Fibroblast of pulmonary artery (primary cell): Measurements from ENCODE around the gene CCT2.

ENCODE experiments used
- DNase-seq: peaks from one replicate; pipeline ENCODE4 v3.0.0-alpha.2; 2010; ENCODE audit warnings: low read depth
- H3K4me3 ChIP-seq: replicated peaks from 2 replicates; pipeline ENCODE4 v1.5.1; 2011; ENCODE audit warnings: low read depth, mild to moderate bottlenecking, control low read depth, low read length, moderate library complexity
- TF ChIP-seq, protein P1 (sequence below): IDR thresholded peaks from 2 replicates; pipeline ENCODE4 v1.5.1; 2011; ENCODE audit warnings: mild to moderate bottlenecking, control low read depth, low read length, inconsistent platforms; ENCODE audit errors: missing control alignments

The CCT2 gene

DNA sequence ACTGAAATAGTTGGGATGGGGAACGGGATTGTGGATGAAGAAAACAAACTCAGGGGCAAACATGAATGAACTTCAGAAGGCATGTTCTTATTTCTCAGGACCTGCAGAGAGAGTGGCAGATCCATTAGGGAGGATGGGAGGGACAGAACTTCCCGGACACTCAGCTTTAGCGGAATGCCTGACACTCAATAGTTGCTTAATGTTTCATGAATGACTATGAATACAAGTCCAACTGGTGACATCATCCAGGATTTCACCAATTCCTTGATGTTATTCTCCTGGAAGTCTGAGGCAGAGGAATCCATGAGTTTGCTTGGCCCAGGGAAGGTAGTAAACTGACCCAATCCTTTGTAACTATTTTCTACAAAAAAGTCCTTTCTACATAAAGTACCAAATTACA is 63.2 kb downstream of the CCT2 start:
- DNase-seq = peak; percentile 97
- no peak overlapping the region for H3K4me3 ChIP-seq
- TF ChIP-seq, protein P1, sequence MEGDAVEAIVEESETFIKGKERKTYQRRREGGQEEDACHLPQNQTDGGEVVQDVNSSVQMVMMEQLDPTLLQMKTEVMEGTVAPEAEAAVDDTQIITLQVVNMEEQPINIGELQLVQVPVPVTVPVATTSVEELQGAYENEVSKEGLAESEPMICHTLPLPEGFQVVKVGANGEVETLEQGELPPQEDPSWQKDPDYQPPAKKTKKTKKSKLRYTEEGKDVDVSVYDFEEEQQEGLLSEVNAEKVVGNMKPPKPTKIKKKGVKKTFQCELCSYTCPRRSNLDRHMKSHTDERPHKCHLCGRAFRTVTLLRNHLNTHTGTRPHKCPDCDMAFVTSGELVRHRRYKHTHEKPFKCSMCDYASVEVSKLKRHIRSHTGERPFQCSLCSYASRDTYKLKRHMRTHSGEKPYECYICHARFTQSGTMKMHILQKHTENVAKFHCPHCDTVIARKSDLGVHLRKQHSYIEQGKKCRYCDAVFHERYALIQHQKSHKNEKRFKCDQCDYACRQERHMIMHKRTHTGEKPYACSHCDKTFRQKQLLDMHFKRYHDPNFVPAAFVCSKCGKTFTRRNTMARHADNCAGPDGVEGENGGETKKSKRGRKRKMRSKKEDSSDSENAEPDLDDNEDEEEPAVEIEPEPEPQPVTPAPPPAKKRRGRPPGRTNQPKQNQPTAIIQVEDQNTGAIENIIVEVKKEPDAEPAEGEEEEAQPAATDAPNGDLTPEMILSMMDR = no peak

DNA sequence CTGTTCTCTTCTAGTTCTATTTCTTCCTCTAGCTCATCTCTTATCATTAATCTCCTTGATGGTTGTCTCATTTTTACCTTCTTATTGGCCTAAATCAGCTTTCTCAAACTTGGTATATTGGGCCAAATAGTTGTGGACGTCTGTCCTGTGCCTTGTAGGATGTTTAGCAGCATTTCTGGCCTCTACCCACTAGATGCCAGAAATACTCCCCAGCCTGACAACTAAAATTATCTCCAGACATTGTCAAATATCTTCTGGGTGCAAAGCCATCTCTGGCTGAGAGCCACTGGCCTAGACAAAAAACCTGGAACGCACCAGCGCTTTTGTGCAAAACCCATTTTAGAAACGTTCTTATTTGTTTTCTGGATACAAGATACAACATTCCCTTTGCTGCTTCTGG is 64.3 kb downstream of the CCT2 start:
- no peak overlapping the region for H3K4me3 ChIP-seq
- DNase-seq = no peak
- TF ChIP-seq, protein P1 = no peak
